Mesendoderm (in vitro differentiated cells): ENCODE results near the gene RNF26. TPM values are rescaled to one million over a fixed set of nuclear protein-coding genes. Genes with fewer than 3 reads are reported as not detected.

Experiments
- DNase-seq: peaks from one replicate; pipeline ENCODE4 v3.0.0; 2013
- H2AK5ac ChIP-seq: 2 replicates; pipeline ENCODE4 v1.6.1; 2013; ENCODE audit warnings: low read length, inconsistent platforms
- H2BK120ac ChIP-seq: 2 replicates; pipeline ENCODE4 v1.6.1; 2013; ENCODE audit warnings: low read depth, mild to moderate bottlenecking, low read length, moderate library complexity, mixed read lengths
- H2BK15ac ChIP-seq: replicated peaks from 2 replicates; pipeline ENCODE4 v1.6.1; 2013; ENCODE audit warnings: low read depth, mild to moderate bottlenecking, moderate library complexity
- H2BK5ac ChIP-seq: 2 replicates; pipeline ENCODE4 v1.6.1; 2013; ENCODE audit warnings: low read length, inconsistent platforms
- H3K18ac ChIP-seq: 2 replicates; pipeline ENCODE4 v1.6.1; 2013; ENCODE audit warnings: mild to moderate bottlenecking, low read length, mixed read lengths
- H3K23ac ChIP-seq: one replicate; pipeline ENCODE4 v1.6.1; 2013; ENCODE audit warnings: low read length
- H3K27ac ChIP-seq: 2 replicates; pipeline ENCODE4 v1.5.1; 2013; ENCODE audit warnings: low read depth, mild to moderate bottlenecking, inconsistent platforms, low read length, moderate library complexity
- H3K27me3 ChIP-seq: 2 replicates; pipeline ENCODE4 v1.6.1; 2013; ENCODE audit warnings: low read length, control low read depth, mild to moderate bottlenecking, inconsistent platforms; ENCODE audit not compliant: insufficient read depth, poor library complexity
- H3K36me3 ChIP-seq: 2 replicates; pipeline ENCODE4 v1.6.1; 2013; ENCODE audit warnings: low read length, inconsistent platforms; ENCODE audit not compliant: control insufficient read depth, insufficient read depth
- H3K4ac ChIP-seq: one replicate; pipeline ENCODE4 v1.6.1; 2013; ENCODE audit warnings: low read depth, mild to moderate bottlenecking, low read length, moderate library complexity
- H3K4me1 ChIP-seq: 2 replicates; pipeline ENCODE4 v1.6.1; 2013; ENCODE audit warnings: low read depth, low read length, inconsistent platforms; ENCODE audit not compliant: control insufficient read depth
- H3K4me2 ChIP-seq: 2 replicates; pipeline ENCODE4 v1.6.1; 2013; ENCODE audit warnings: low read length
- H3K4me3 ChIP-seq: 2 replicates; pipeline ENCODE4 v1.5.1; 2013; ENCODE audit warnings: mild to moderate bottlenecking, low read length
- H3K56ac ChIP-seq: one replicate; pipeline ENCODE4 v1.6.1; 2013; ENCODE audit warnings: low read length
- H3K79me1 ChIP-seq: 2 replicates; pipeline ENCODE4 v1.6.1; 2013; ENCODE audit warnings: low read length, inconsistent platforms
- H3K79me2 ChIP-seq: 2 replicates; pipeline ENCODE4 v1.6.1; 2013; ENCODE audit warnings: mild to moderate bottlenecking, low read length; ENCODE audit not compliant: control insufficient read depth, insufficient read depth
- H3K9ac ChIP-seq: 2 replicates; pipeline ENCODE4 v1.6.1; 2013; ENCODE audit warnings: low read length, inconsistent platforms
- H4K5ac ChIP-seq: one replicate; pipeline ENCODE4 v1.6.1; 2013; ENCODE audit warnings: low read length
- H4K8ac ChIP-seq: one replicate; pipeline ENCODE4 v1.6.1; 2013; ENCODE audit warnings: low read depth, mild to moderate bottlenecking, control low read depth, low read length, moderate library complexity
- WGBS: extraction: QIAGEN DNeasy Blood & Tissue Kit; methylation state at CpG from one replicate; pipeline ENCODE4 v1.1.7; 2013; ENCODE audit warnings: low lambda C conversion rate, missing lambda C conversion rate; ENCODE audit not compliant: insufficient coverage; ENCODE audit errors: extremely low coverage; 5-methylcytosine and 5-hydroxymethylcytosine counted together
- small RNA-seq: library from polyadenylated mRNA; stranded (forward); fragments of <200 nt; extraction: miRNeasy Mini kit (QIAGEN cat#:217004); gene quantifications from one replicate; pipeline ENCODE3, GENCODE V24; 2013; ENCODE audit not compliant: insufficient read depth

RNF26 gene

GRCh38 chr11:119384332-119384731 lies 50.0 kb downstream of the RNF26 start:
- no peak overlapping the region for H3K4me3 ChIP-seq
- no peaks in the 10 kb centered on the region for H3K79me1 ChIP-seq
- H3K9ac ChIP-seq = no peak overlapping the region
- H3K23ac ChIP-seq = no peak overlapping the region
- peaks cover 10% of the 10 kb centered on the region for H3K4me1 ChIP-seq
- no peak overlapping the region for H3K27ac ChIP-seq
- no peak overlapping the region for H3K4me2 ChIP-seq
- no peak overlapping the region for H4K5ac ChIP-seq
- no peaks in the 10 kb centered on the region for H3K27me3 ChIP-seq
- H2BK15ac ChIP-seq = no peak overlapping the region
- H2BK5ac ChIP-seq = no peak overlapping the region
- no peak overlapping the region for H3K4ac ChIP-seq
- no peak overlapping the region for H3K18ac ChIP-seq
- no peaks in the 10 kb centered on the region for H3K79me2 ChIP-seq
- no peak overlapping the region for H3K56ac ChIP-seq
- H2BK120ac ChIP-seq = no peak overlapping the region
- H2AK5ac ChIP-seq = no peak overlapping the region
- 100% methylated on average over 2 of the region's 2 CpGs for WGBS
- H4K8ac ChIP-seq = no peak overlapping the region
- H3K36me3 ChIP-seq = no peaks in the 10 kb centered on the region
- no peak for DNase-seq

Small RNA genes lying within 50 kb of the gene (small RNA-seq; reads per million reads assigned to genes)
- gene RF01225 = not detected
- not detected for gene RNU6-262P
